Colonic mucosa (tissue), 4 donors: ENCODE data around the gene RALA. TPM values are rescaled to one million over a fixed set of nuclear protein-coding genes. Genes with fewer than 3 reads are reported as not detected.
A peak's percentile ranks its signal among the peaks of the same experiment; 100 is the strongest.

ENCODE experiments used
- DNase-seq: peaks from one replicate; pipeline ENCODE4 v3.0.0-alpha.2; 2020
- H3K27ac ChIP-seq: fragments of 200-600 bp; one replicate; pipeline ENCODE4 v1.8.0; 2021
- H3K27me3 ChIP-seq: fragments of 200-600 bp; one replicate; pipeline ENCODE4 v1.8.0; 2021
- H3K36me3 ChIP-seq: fragments of 200-600 bp; one replicate; pipeline ENCODE4 v1.8.0; 2021
- H3K4me1 ChIP-seq: fragments of 200-600 bp; one replicate; pipeline ENCODE4 v1.8.0; 2021; ENCODE audit warnings: mild to moderate bottlenecking
- H3K4me3 ChIP-seq: fragments of 200-600 bp; one replicate; pipeline ENCODE4 v1.8.0; 2021
- H3K9ac ChIP-seq, 2 donors: one replicate each; pipeline ENCODE4 v1.7.0; 2013; ENCODE audit warnings: control low read depth in 2 of 2, low read depth in 2 of 2, low read length in 2 of 2
- H3K9me3 ChIP-seq: fragments of 200-600 bp; one replicate; pipeline ENCODE4 v1.8.0; 2021
- CTCF ChIP-seq: fragments of 200-600 bp; IDR thresholded peaks from one replicate; pipeline ENCODE4 v1.8.0; 2022; ENCODE audit warnings: antibody characterized with exemption, mild to moderate bottlenecking
- intact Hi-C: fragments of 100-400 bp; cut with DNase I; formaldehyde crosslinking; loops from one replicate; pipeline ENCODE4 v1.14.1; 2022
- total RNA-seq, 2 donors: library from RNA; stranded (reverse); fragmentation: NEBNext Ultra II Directional in 1 of 2; extraction: Animal tissue kit (Norgen Biotek cat#: 25700) in 1 of 2; gene quantifications; one replicate each; pipeline ENCODE4 v1.2.1, GENCODE V29; 2021
- donor health status: healthy.
- donor health status: DM: no; HTN: no; CAD: no.
- donor health status: DM: no; HTN: no; CAD: no.

Gene RALA
- total RNA-seq, 2 donors from 2014 or later: 47.8 to 55.6 TPM

GRCh38 chr7:39727231-39728012, 104.0 kb downstream of the RALA start:
- Histone ChIP-seq H3K9me3 (no peaks in the 10 kb centered on the region), H3K4me1 (no peaks in the 10 kb centered on the region), H3K4me3 (no peak overlapping the region), H3K27me3 (no peaks in the 10 kb centered on the region), H3K27ac (no peak overlapping the region), H3K9ac (no peak overlapping the region), H3K36me3 (no peaks in the 10 kb centered on the region)
- intact Hi-C loops: no loop called here
- DNase-seq: no peak
- TF ChIP-seq CTCF: no peak

GRCh38 chr7:39732837-39733804, 109.7 kb downstream of the RALA start:
- H3K36me3 ChIP-seq: no peaks in the 10 kb centered on the region
- H3K9ac ChIP-seq: peak overlapping the region; percentile 36 to 86
- intact Hi-C loops: loop anchor here (10.0 kb wide), 1 partner anchor 108 kb away; the partner anchor contains the start of gene RALA
- no peaks in the 10 kb centered on the region for H3K27me3 ChIP-seq
- H3K4me1 ChIP-seq: no peaks in the 10 kb centered on the region
- H3K9me3 ChIP-seq: no peaks in the 10 kb centered on the region
- peak; percentile 90 for DNase-seq
- peak overlapping the region; percentile 46 for H3K4me3 ChIP-seq
- H3K27ac ChIP-seq: peak overlapping the region; percentile 38
- TF ChIP-seq CTCF: no peak

GRCh38 chr7:39733881-39734632, 110.7 kb downstream of the RALA start:
- H3K36me3 ChIP-seq: no peaks in the 10 kb centered on the region
- DNase-seq: no peak
- H3K9me3 ChIP-seq: no peaks in the 10 kb centered on the region
- intact Hi-C loops: loop anchor here (10.0 kb wide), 1 partner anchor 109 kb away; the partner anchor contains the start of gene RALA
- no peak for TF ChIP-seq CTCF
- peak overlapping the region; percentile 31 to 86 for H3K9ac ChIP-seq
- H3K4me1 ChIP-seq: no peaks in the 10 kb centered on the region
- H3K4me3 ChIP-seq: peak overlapping the region; percentile 46
- peak overlapping the region; percentile 38 for H3K27ac ChIP-seq
- H3K27me3 ChIP-seq: no peaks in the 10 kb centered on the region

- Histone ChIP-seq H3K4me1 (no peaks in the 10 kb centered on the region), H3K27me3 (no peaks in the 10 kb centered on the region), H3K36me3 (no peaks in the 10 kb centered on the region), H3K9me3 (no peaks in the 10 kb centered on the region), H3K4me3 (no peak overlapping the region), H3K9ac (no peak overlapping the region), H3K27ac (no peak overlapping the region)
- intact Hi-C loops: loop anchor here (10.0 kb wide), 1 partner anchor 110 kb away; the partner anchor contains the start of gene RALA
- no peak for DNase-seq
- TF ChIP-seq CTCF: no peak
Observed at GRCh38 chr7:39734633-39735004, 111.2 kb downstream of the RALA start.

- Histone ChIP-seq H3K4me1 (no peaks in the 10 kb centered on the region), H3K9me3 (no peaks in the 10 kb centered on the region), H3K9ac (peak overlapping the region in 1 of 2 donors; percentile 40), H3K4me3 (no peak overlapping the region), H3K36me3 (no peaks in the 10 kb centered on the region), H3K27ac (no peak overlapping the region), H3K27me3 (no peaks in the 10 kb centered on the region)
- DNase-seq: no peak
- intact Hi-C loops: loop anchor here (10.0 kb wide), 1 partner anchor 111 kb away; the partner anchor contains the start of gene RALA
- TF ChIP-seq CTCF: no peak
Observed at GRCh38 chr7:39735903-39736302, 112.5 kb downstream of the RALA start.
